Gastrocnemius medialis (tissue), 4 donors: ENCODE results near the gene DTNB. TPM values are rescaled to one million over a fixed set of nuclear protein-coding genes. Genes with fewer than 3 reads are reported as not detected.
"Not testable (repeated sequence)": the region's sequence is repeated elsewhere in the genome, so short reads cannot be mapped to it uniquely, and the experiment has no call there.

Experiments used
- ATAC-seq, 2 donors: fragments of 150-250 bp; one replicate each; pipeline ENCODE4 v1.9.1; 2016
- DNase-seq, 2 donors: peaks; one replicate each; pipeline ENCODE4 v3.0.0-alpha.2; 2019
- H3K27ac ChIP-seq, 4 donors: fragments of 200-600 bp; sonication (generic); 1 replicate in 1 of 4; 2 replicates in 3 of 4; pipeline ENCODE4 v1.5.1; 2016 to 2018; ENCODE audit warnings: mild to moderate bottlenecking in 2 of 4, moderate library complexity in 1 of 4
- H3K27me3 ChIP-seq, 3 donors: fragments of 200-600 bp; sonication (generic) in 2 of 3; 1 replicate in 1 of 3; 2 replicates in 2 of 3; pipeline versions ENCODE4 v1.5.1 to v1.6.0; 2016 to 2019; ENCODE audit warnings: mild to moderate bottlenecking in 1 of 3, moderate library complexity in 1 of 3
- H3K36me3 ChIP-seq, 2 donors: fragments of 200-600 bp; sonication (generic) in 1 of 2; one replicate each; pipeline ENCODE4 v1.5.1; 2017 to 2018
- H3K4me1 ChIP-seq, 2 donors: fragments of 200-600 bp; sonication (generic) in 1 of 2; one replicate each; pipeline ENCODE4 v1.5.1; 2016 to 2017; ENCODE audit warnings: mild to moderate bottlenecking in 2 of 2
- H3K4me3 ChIP-seq, 4 donors: fragments of 200-600 bp; sonication (generic) in 3 of 4; 1 replicate in 1 of 4; 2 replicates in 3 of 4; pipeline ENCODE4 v1.5.1; 2016 to 2019; ENCODE audit warnings: mild to moderate bottlenecking in 2 of 4
- H3K9me3 ChIP-seq, 3 donors: fragments of 200-600 bp; sonication (generic) in 2 of 3; 1 replicate in 1 of 3; 2 replicates in 2 of 3; pipeline ENCODE4 v1.5.1; 2016 to 2019
- POLR2A ChIP-seq, 2 donors: fragments of 450-650 bp; IDR thresholded peaks; one replicate each; pipeline ENCODE4 v1.6.1; 2017; ENCODE audit warnings: antibody characterized with exemption in 2 of 2, mild to moderate bottlenecking in 2 of 2, moderate library complexity in 2 of 2
- in situ Hi-C, 4 donors: fragments of 200-750 bp; cut with MboI; loops; one replicate each; pipeline versions ENCODE4 v1.15.0 to v1.8.0; 2017; ENCODE audit warnings: low sequenced_read_pairs in 4 of 4
- intact Hi-C: fragments of 100-400 bp; cut with DNase I; formaldehyde crosslinking; loops from one replicate; pipeline ENCODE4 v1.15.1; 2023; ENCODE audit warnings: low total_unique reads
- total RNA-seq, 4 donors: library from RNA; depleted of rRNA; stranded (reverse); fragments of >200 nt; gene quantifications; one replicate each; pipeline versions ENCODE4 v1.1.0 to v1.2.3, GENCODE V29; 2016
- TF ChIP-seq, protein P1 (sequence below), 5 experiments: fragments of 450-650 bp in 3 of 5; fragments of 200-600 bp in 2 of 5; sonication (generic) in 2 of 5; IDR thresholded peaks in 4 of 5; conservative IDR thresholded peaks in 1 of 5; 1 replicate in 4 of 5; 2 replicates in 1 of 5; pipeline ENCODE4 v1.5.1; 2016 to 2019; ENCODE audit warnings: antibody characterized with exemption in 5 of 5, mild to moderate bottlenecking in 3 of 5, moderate library complexity in 3 of 5

DTNB gene
- total RNA-seq, 4 donors from 2014 or later: 1.0 to 6.6 (median 4.1) TPM

DNA sequence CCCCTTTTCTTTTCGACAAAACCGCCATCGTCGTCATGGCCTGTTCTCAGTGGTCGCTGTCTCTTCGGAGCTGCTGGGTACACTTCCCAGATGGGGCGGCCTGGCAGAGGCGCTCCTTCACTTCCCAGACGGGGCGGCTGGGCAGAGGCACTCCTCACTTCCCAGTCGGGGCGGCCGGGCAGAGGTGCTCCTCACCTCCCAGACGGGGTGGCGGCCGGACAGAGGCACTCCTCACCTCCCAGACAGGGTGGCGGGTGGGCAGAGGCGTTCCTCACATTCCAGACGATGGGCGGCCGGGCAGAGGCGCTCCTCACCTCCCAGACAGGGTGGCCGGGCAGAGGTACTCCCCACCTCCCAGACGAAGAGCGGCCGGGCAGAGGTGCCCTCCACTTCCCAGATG lies 138.9 kb downstream of the DTNB start:
- intact Hi-C loops: no loop called here
- TF ChIP-seq, protein P1, sequence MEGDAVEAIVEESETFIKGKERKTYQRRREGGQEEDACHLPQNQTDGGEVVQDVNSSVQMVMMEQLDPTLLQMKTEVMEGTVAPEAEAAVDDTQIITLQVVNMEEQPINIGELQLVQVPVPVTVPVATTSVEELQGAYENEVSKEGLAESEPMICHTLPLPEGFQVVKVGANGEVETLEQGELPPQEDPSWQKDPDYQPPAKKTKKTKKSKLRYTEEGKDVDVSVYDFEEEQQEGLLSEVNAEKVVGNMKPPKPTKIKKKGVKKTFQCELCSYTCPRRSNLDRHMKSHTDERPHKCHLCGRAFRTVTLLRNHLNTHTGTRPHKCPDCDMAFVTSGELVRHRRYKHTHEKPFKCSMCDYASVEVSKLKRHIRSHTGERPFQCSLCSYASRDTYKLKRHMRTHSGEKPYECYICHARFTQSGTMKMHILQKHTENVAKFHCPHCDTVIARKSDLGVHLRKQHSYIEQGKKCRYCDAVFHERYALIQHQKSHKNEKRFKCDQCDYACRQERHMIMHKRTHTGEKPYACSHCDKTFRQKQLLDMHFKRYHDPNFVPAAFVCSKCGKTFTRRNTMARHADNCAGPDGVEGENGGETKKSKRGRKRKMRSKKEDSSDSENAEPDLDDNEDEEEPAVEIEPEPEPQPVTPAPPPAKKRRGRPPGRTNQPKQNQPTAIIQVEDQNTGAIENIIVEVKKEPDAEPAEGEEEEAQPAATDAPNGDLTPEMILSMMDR (IDR thresholded peaks at IDR 0.05 in 4 of 5, conservative IDR thresholded peaks at IDR 0.05 in 1 of 5): no peak
- no peak for TF ChIP-seq POLR2A (IDR thresholded peaks at IDR 0.05)
- H3K4me1 ChIP-seq: no peaks in the 10 kb centered on the region
- no peaks in the 10 kb centered on the region for H3K9me3 ChIP-seq
- H3K4me3 ChIP-seq: no peak overlapping the region
- H3K27ac ChIP-seq: no peak overlapping the region
- H3K27me3 ChIP-seq: no peaks in the 10 kb centered on the region
- ATAC-seq (no peak), DNase-seq (no peak)
- in situ Hi-C loops: no loop called here
- H3K36me3 ChIP-seq: no peaks in the 10 kb centered on the region

DNA sequence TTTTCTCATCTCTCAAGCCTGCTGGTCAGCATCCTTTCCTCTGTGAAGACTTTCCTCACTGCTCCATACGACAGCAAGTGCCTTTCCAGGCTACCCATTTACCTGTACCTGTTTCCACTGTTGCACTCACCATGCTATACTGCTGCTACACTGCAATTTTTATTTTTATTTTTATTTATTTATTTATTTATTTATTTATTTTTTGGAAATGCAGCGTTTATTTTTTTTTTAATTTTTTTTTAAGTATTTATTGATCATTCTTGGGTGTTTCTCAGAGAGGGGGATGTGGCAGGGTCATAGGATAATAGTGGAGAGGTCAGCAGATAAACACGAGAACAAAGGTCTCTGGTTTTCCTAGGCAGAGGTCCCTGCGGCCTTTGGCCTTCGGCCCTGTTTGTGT lies 139.6 kb downstream of the DTNB start:
- in situ Hi-C loops, H3K27me3 ChIP-seq, H3K9me3 ChIP-seq, H3K4me3 ChIP-seq, intact Hi-C loops, H3K36me3 ChIP-seq, ATAC-seq, DNase-seq, H3K4me1 ChIP-seq, H3K27ac ChIP-seq: not testable (repeated sequence)

DNA sequence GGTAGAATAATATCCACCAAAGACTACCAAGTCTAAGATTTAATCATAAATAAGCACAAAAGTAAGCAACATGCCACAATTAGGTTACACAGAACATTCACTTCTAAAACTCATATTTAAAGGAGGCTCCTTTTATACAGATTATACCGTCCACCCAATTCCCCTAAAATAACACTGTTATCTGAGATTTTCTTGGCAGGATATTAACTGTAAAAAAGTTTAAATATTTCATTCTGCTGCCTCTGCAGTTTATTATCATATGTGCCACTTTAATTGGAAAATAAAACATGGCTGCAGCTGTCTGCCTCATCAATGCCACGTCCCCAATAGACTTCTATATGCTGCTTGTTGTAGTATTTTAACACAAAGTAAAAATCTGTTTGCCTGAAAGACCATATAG lies 140.9 kb downstream of the DTNB start:
- H3K4me3 ChIP-seq: no peak overlapping the region
- no peak for TF ChIP-seq POLR2A (IDR thresholded peaks at IDR 0.05)
- TF ChIP-seq, protein P1 (IDR thresholded peaks at IDR 0.05 in 4 of 5, conservative IDR thresholded peaks at IDR 0.05 in 1 of 5): no peak
- H3K9me3 ChIP-seq: no peaks in the 10 kb centered on the region
- no peak overlapping the region for H3K27ac ChIP-seq
- no peak for DNase-seq
- H3K4me1 ChIP-seq: no peaks in the 10 kb centered on the region
- in situ Hi-C loops: no loop called here
- ATAC-seq: no peak
- H3K27me3 ChIP-seq: no peaks in the 10 kb centered on the region
- no peaks in the 10 kb centered on the region for H3K36me3 ChIP-seq
- intact Hi-C loops: no loop called here

DNA sequence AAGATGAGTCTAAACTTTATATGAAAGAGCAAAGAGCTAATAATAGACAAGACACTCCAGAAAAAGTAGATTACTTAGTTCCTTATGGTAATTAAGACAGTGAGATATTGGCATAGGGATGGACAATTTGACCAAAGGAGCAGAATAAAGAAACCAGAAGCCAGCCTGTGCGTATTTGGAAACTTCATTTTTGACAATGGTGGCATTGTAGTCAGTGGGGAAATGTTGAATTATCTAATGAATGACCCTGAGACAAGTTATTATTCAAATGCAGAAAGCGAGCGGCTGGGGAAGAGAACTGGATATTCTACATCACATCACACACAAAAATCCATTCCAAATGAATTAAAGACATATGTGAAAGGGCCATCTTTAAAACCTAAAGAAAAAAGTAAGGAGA lies 144.3 kb downstream of the DTNB start:
- Histone ChIP-seq H3K4me3 (no peak overlapping the region), H3K27me3 (no peaks in the 10 kb centered on the region), H3K4me1 (no peaks in the 10 kb centered on the region), H3K9me3 (no peaks in the 10 kb centered on the region), H3K27ac (no peak overlapping the region), H3K36me3 (no peaks in the 10 kb centered on the region)
- no peak for ATAC-seq
- DNase-seq: no peak
- intact Hi-C loops: no loop called here
- TF ChIP-seq, protein P1 (IDR thresholded peaks at IDR 0.05 in 4 of 5, conservative IDR thresholded peaks at IDR 0.05 in 1 of 5): no peak
- no peak for TF ChIP-seq POLR2A (IDR thresholded peaks at IDR 0.05)
- in situ Hi-C loops: no loop called here

DNA sequence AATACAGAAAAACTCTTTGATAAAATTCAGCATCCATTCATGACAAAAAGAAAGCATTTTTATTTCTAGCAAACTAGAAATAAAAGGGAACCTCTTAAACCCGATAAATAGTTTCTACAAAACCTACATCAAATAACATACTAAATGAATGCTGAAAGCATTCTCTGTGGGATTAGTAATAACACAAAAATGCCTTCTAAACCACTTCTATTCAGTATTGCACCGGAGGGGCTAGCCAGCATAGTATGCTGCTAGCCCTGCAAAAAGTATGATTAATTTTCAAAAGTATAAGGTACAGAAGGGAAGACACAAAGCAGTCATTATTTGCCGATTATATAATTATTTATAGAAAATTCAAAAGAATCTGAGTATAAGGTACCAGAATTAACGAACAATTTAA lies 145.2 kb downstream of the DTNB start:
- no peak for TF ChIP-seq POLR2A (IDR thresholded peaks at IDR 0.05)
- TF ChIP-seq, protein P1 (IDR thresholded peaks at IDR 0.05 in 4 of 5, conservative IDR thresholded peaks at IDR 0.05 in 1 of 5): no peak
- no peaks in the 10 kb centered on the region for H3K27me3 ChIP-seq
- no peak overlapping the region for H3K4me3 ChIP-seq
- ATAC-seq (no peak), DNase-seq (no peak)
- H3K27ac ChIP-seq: no peak overlapping the region
- in situ Hi-C loops (no loop called here), intact Hi-C loops (no loop called here)
- no peaks in the 10 kb centered on the region for H3K4me1 ChIP-seq
- H3K9me3 ChIP-seq: no peaks in the 10 kb centered on the region
- H3K36me3 ChIP-seq: no peaks in the 10 kb centered on the region
